SK-N-SH (cell line): ENCODE measurements around the gene SAMD4A. TPM values are rescaled to one million over a fixed set of nuclear protein-coding genes. Genes with fewer than 3 reads are reported as not detected.

Experiments used
- CTCF ChIA-PET: fragments of 300-600, 350-600 bp; formaldehyde crosslinking; extraction: SDS; loops from one replicate; lab custom pipeline; 2021; lab: Yijun Ruan, JAX
- POLR2A ChIA-PET: fragments of 350-600 bp; sonication (Branson Sonifier 250); formaldehyde crosslinking; extraction: SDS; loops from one replicate; lab custom pipeline; 2020; ENCODE audit warnings: antibody characterized with exemption, inconsistent platforms; lab: Yijun Ruan, JAX
- DNase-seq: peaks from one replicate; pipeline ENCODE4 v3.0.0; 2012
- H2AFZ ChIP-seq: fragments of 200-600 bp; sonication (generic); 2 replicates; pipeline ENCODE4 v1.8.1; 2016; ENCODE audit warnings: antibody characterized with exemption, mild to moderate bottlenecking, low read depth
- H3F3A ChIP-seq: fragments of 200-600 bp; sonication (generic); replicated peaks from 2 replicates; pipeline ENCODE3; 2016; ENCODE audit warnings: antibody characterized with exemption, mild to moderate bottlenecking; ENCODE audit not compliant: insufficient read depth
- H3K27ac ChIP-seq, 2 experiments: fragments of 200-500 bp in 1 of 2; fragments of 200-600 bp in 1 of 2; sonication (Bioruptor generic) in 1 of 2; sonication (generic), shearing (Covaris generic) in 1 of 2; 2 replicates each; pipeline versions ENCODE4 v1.5.1 to v1.6.1; 2014 to 2016; ENCODE audit warnings: low read depth in 2 of 2, inconsistent platforms in 1 of 2, low read length in 1 of 2, mild to moderate bottlenecking in 1 of 2, mixed read lengths in 1 of 2
- H3K27me3 ChIP-seq: fragments of 200-600 bp; sonication (generic), shearing (Covaris generic); 2 replicates; pipeline ENCODE4 v1.6.1; 2016; ENCODE audit warnings: mixed run types; ENCODE audit not compliant: insufficient read depth
- H3K36me3 ChIP-seq, 2 experiments: fragments of 200-500 bp in 1 of 2; fragments of 200-600 bp in 1 of 2; sonication (Bioruptor generic) in 1 of 2; sonication (generic) in 1 of 2; replicated peaks in 1 of 2; 2 replicates each; pipeline versions ENCODE3 to v1.5.1; 2014 to 2016; ENCODE audit warnings: low read length in 1 of 2, mild to moderate bottlenecking in 1 of 2; ENCODE audit not compliant: insufficient read depth in 2 of 2, control insufficient read depth in 1 of 2
- H3K4me1 ChIP-seq, 2 experiments: fragments of 200-500 bp in 1 of 2; fragments of 200-600 bp in 1 of 2; sonication (Bioruptor generic) in 1 of 2; sonication (generic), shearing (Covaris generic) in 1 of 2; 2 replicates each; pipeline versions ENCODE4 v1.5.1 to v1.6.1; 2014 to 2016; ENCODE audit warnings: low read depth in 1 of 2, low read length in 1 of 2, mixed run types in 1 of 2; ENCODE audit not compliant: insufficient read depth in 2 of 2, control insufficient read depth in 1 of 2
- H3K4me2 ChIP-seq: fragments of 200-600 bp; sonication (generic), shearing (Covaris generic); 2 replicates; pipeline ENCODE4 v1.6.1; 2017; ENCODE audit warnings: mixed run types
- H3K4me3 ChIP-seq, 2 experiments: fragments of 200-500 bp in 1 of 2; fragments of 200-600 bp in 1 of 2; sonication (Bioruptor generic) in 1 of 2; sonication (generic), shearing (Covaris generic) in 1 of 2; 2 replicates each; pipeline versions ENCODE4 v1.5.1 to v1.8.1; 2014 to 2016; ENCODE audit warnings: low read depth in 2 of 2, inconsistent platforms in 1 of 2, low read length in 1 of 2, mild to moderate bottlenecking in 1 of 2, mixed read lengths in 1 of 2, moderate library complexity in 1 of 2
- H3K79me2 ChIP-seq: fragments of 200-600 bp; sonication (generic); 2 replicates; pipeline ENCODE4 v1.8.1; 2017; ENCODE audit warnings: mild to moderate bottlenecking; ENCODE audit not compliant: insufficient read depth
- H3K9ac ChIP-seq: fragments of 200-600 bp; sonication (generic); 2 replicates; pipeline ENCODE4 v1.6.1; 2017; ENCODE audit warnings: mixed run types
- H3K9me2 ChIP-seq: fragments of 200-600 bp; sonication (generic); 2 replicates; pipeline ENCODE4 v1.6.1; 2017; ENCODE audit warnings: mixed run types
- H3K9me3 ChIP-seq: fragments of 200-600 bp; sonication (generic); 2 replicates; pipeline ENCODE4 v1.6.1; 2017; ENCODE audit warnings: mixed run types, mild to moderate bottlenecking, moderate library complexity
- H4K20me1 ChIP-seq: fragments of 200-600 bp; sonication (generic); 2 replicates; pipeline ENCODE4 v1.6.1; 2017; ENCODE audit warnings: mild to moderate bottlenecking, mixed run types; ENCODE audit not compliant: insufficient read depth
- ELF1 ChIP-seq: IDR thresholded peaks from 2 replicates; pipeline ENCODE4 v1.4.0; 2012
- FOXJ3 ChIP-seq: sonication (generic); formaldehyde crosslinking; IDR thresholded peaks from 2 replicates; pipeline ENCODE4 v1.5.1; 2020; ENCODE audit warnings: mild to moderate bottlenecking, missing genetic modification reagents
- GATA2 ChIP-seq: sonication (generic); formaldehyde crosslinking; IDR thresholded peaks from 2 replicates; pipeline ENCODE4 v1.5.0; 2020; ENCODE audit warnings: mild to moderate bottlenecking, missing genetic modification reagents
- MAX ChIP-seq: IDR thresholded peaks from 2 replicates; pipeline ENCODE4 v1.4.0; 2012; ENCODE audit warnings: low read depth
- MEF2A ChIP-seq: IDR thresholded peaks from 2 replicates; pipeline ENCODE4 v1.4.0; 2012; ENCODE audit warnings: low read depth, borderline replicate concordance
- POLR2AphosphoS5 ChIP-seq: IDR thresholded peaks from 2 replicates; pipeline ENCODE4 v1.6.1; 2012; ENCODE audit warnings: low read depth, low read length
- RCOR1 ChIP-seq: fragments of 150-350 bp; IDR thresholded peaks from 2 replicates; pipeline ENCODE4 v1.6.1; 2017; ENCODE audit warnings: antibody characterized with exemption, low read length
- RFX5 ChIP-seq: IDR thresholded peaks from 2 replicates; pipeline ENCODE4 v1.6.1; 2012; ENCODE audit warnings: mild to moderate bottlenecking, improper control_type of control experiment, low read length
- RXRA ChIP-seq: IDR thresholded peaks from 2 replicates; pipeline ENCODE4 v1.4.0; 2012; ENCODE audit warnings: low read depth, mild to moderate bottlenecking, borderline replicate concordance
- USF2 ChIP-seq: fragments of 150-350 bp; IDR thresholded peaks from 2 replicates; pipeline ENCODE4 v1.6.1; 2017; ENCODE audit warnings: antibody characterized with exemption, low read length, low read depth, borderline replicate concordance
- WGBS: methylation state at CpG from one replicate; pipeline ENCODE4 v1.1.6; 2017; ENCODE audit warnings: low lambda C conversion rate; 5-methylcytosine and 5-hydroxymethylcytosine counted together
- polyA plus RNA-seq, 3 experiments: library from polyadenylated mRNA; depleted of rRNA; stranded (reverse); fragments of >200 nt; gene quantifications; 2 replicates each; pipeline ENCODE4 v1.2.3, GENCODE V29; 2012
- TF ChIP-seq, protein P1 (sequence below): IDR thresholded peaks from 2 replicates; pipeline ENCODE4 v1.4.0; 2012; ENCODE audit warnings: low read depth, borderline replicate concordance
- TF ChIP-seq, protein P2 (sequence below): fragments of 200-600 bp; sonication (generic); IDR thresholded peaks from 2 replicates; pipeline ENCODE4 v1.6.1; 2017; ENCODE audit warnings: antibody characterized with exemption, mild to moderate bottlenecking, moderate library complexity

Gene SAMD4A
- polyA plus RNA-seq, 1 of the 3 experiments (the other 2 are of a cell fraction), result 5.0 TPM

DNA sequence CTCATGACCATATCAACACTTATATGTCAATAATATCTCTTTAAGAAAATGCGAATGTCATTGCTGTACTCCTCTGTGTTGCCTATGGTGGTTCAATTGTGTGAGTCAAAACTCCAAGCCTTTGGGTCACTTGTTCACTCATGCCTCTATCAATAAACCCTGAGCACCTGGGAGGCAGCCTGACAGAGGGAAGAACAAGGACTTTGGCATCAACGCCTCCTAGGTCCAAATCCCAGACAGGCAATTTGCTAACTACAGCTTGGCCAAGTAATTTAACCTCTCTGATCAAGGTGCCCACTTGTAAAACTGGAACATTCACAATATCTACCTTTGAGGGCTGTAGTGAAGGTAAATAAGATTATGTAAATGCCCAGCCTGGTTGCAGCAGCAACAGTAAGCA, 137.8 kb downstream of the SAMD4A start:
- DNase-seq, result no peak
- ChIA-PET POLR2A (interaction anchor here (0.6 kb wide), 1 partner anchor 100 kb away, joined by 3 read pairs; no protein-coding TSS in a partner anchor), CTCF (interaction anchor here (1.9 kb wide), 1 partner anchor 138 kb away, joined by 5 read pairs; the partner anchor contains the start of gene SAMD4A)
- Histone ChIP-seq H3K9ac (no peak overlapping the region), H3K27me3 (no peaks in the 10 kb centered on the region), H3K4me3 (no peak overlapping the region), H4K20me1 (peaks cover 67% of the 10 kb centered on the region), H3K27ac (no peak overlapping the region), H3K9me3 (no peaks in the 10 kb centered on the region), H2AFZ (no peak overlapping the region), H3F3A (no peaks in the 10 kb centered on the region), H3K4me1 (no peaks in the 10 kb centered on the region; a peak in 1 of 4 replicates), H3K9me2 (no peaks in the 10 kb centered on the region), H3K36me3 (peaks cover 0 to 7% of the 10 kb centered on the region in 2 experiments), H3K79me2 (peaks cover 97% of the 10 kb centered on the region), H3K4me2 (no peak overlapping the region)
- TF ChIP-seq, protein P1, sequence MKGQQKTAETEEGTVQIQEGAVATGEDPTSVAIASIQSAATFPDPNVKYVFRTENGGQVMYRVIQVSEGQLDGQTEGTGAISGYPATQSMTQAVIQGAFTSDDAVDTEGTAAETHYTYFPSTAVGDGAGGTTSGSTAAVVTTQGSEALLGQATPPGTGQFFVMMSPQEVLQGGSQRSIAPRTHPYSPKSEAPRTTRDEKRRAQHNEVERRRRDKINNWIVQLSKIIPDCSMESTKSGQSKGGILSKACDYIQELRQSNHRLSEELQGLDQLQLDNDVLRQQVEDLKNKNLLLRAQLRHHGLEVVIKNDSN, result no peak
- TF ChIP-seq MAX (no peak), FOXJ3 (no peak), RXRA (no peak), POLR2AphosphoS5 (no peak)
- TF ChIP-seq, protein P2, sequence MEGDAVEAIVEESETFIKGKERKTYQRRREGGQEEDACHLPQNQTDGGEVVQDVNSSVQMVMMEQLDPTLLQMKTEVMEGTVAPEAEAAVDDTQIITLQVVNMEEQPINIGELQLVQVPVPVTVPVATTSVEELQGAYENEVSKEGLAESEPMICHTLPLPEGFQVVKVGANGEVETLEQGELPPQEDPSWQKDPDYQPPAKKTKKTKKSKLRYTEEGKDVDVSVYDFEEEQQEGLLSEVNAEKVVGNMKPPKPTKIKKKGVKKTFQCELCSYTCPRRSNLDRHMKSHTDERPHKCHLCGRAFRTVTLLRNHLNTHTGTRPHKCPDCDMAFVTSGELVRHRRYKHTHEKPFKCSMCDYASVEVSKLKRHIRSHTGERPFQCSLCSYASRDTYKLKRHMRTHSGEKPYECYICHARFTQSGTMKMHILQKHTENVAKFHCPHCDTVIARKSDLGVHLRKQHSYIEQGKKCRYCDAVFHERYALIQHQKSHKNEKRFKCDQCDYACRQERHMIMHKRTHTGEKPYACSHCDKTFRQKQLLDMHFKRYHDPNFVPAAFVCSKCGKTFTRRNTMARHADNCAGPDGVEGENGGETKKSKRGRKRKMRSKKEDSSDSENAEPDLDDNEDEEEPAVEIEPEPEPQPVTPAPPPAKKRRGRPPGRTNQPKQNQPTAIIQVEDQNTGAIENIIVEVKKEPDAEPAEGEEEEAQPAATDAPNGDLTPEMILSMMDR, result no peak
- 100% methylated on average over 2 of the region's 2 CpGs for WGBS

GRCh38 chr14:54706769-54707168, 139.8 kb downstream of the SAMD4A start:
- 86% methylated on average over 2 of the region's 2 CpGs for WGBS
- H3K79me2 ChIP-seq, result peaks cover 95% of the 10 kb centered on the region
- TF ChIP-seq USF2 (no peak), MEF2A (no peak), ELF1 (no peak), GATA2 (CRISPR knock-in tag) (no peak), RCOR1 (no peak), RFX5 (no peak)

More at GRCh38 chr14:54706769-54707168, 139.8 kb downstream of the SAMD4A start:
- no peak overlapping the region for H2AFZ ChIP-seq
- no peaks in the 10 kb centered on the region for H3K9me2 ChIP-seq
- no peaks in the 10 kb centered on the region for H3F3A ChIP-seq
- CTCF ChIA-PET, result no interaction called here
- peaks cover 56% of the 10 kb centered on the region for H4K20me1 ChIP-seq
- DNase-seq, result no peak
- POLR2A ChIA-PET, result no interaction called here
- peaks cover 0 to 19% of the 10 kb centered on the region in 2 experiments for H3K36me3 ChIP-seq
- H3K9me3 ChIP-seq, result no peaks in the 10 kb centered on the region
- no peak overlapping the region for H3K27ac ChIP-seq
- no peak overlapping the region for H3K4me3 ChIP-seq
- H3K4me2 ChIP-seq, result no peak overlapping the region
- H3K9ac ChIP-seq, result no peak overlapping the region
- no peaks in the 10 kb centered on the region for H3K27me3 ChIP-seq
- no peaks in the 10 kb centered on the region; a peak in 1 of 4 replicates for H3K4me1 ChIP-seq
